Right ventricle myocardium inferior (tissue), 1 donor: Measurements from ENCODE around the gene C20orf144. TPM values are rescaled to one million over a fixed set of nuclear protein-coding genes. Genes with fewer than 3 reads are reported as not detected.

Experiments
- ATAC-seq: fragments of 200-7000 bp; cut with Tn5 transposase; one replicate; pipeline ENCODE4 v1.9.1; 2020; ENCODE audit warnings: mild to moderate bottlenecking, moderate library complexity
- DNase-seq: peaks from one replicate; pipeline ENCODE4 v3.0.0; 2021; ENCODE audit errors: missing footprints
- intact Hi-C: fragments of 100-400 bp; cut with DNase I; formaldehyde crosslinking; loops from one replicate; pipeline ENCODE4 v1.11.0; 2022
- total RNA-seq: library from RNA; stranded (reverse); fragmentation: NEBNext Ultra II Directional; extraction: Animal tissue kit (Norgen Biotek cat#: 25700); gene quantifications from one replicate; pipeline ENCODE4 v1.2.1, GENCODE V29; 2021
- donor health status: DM: no; HTN: yes; CAD: no; lungs with severe emphysema.

The C20orf144 gene
- total RNA-seq, 1 donor from 2014 or later, result not detected

GRCh38 chr20:33702861-33703260 is 40.7 kb downstream of the C20orf144 start:
- ATAC-seq (peak; percentile 84), DNase-seq (no peak)
- intact Hi-C loops, result no loop called here

- intact Hi-C loops, result no loop called here
- DNase-seq, result no peak
Observed at GRCh38 chr20:33703498-33704137, 41.5 kb downstream of the C20orf144 start.

GRCh38 chr20:33704197-33704924 is 42.2 kb downstream of the C20orf144 start:
- intact Hi-C loops, result no loop called here
- no peak for DNase-seq
- ATAC-seq, result no peak

More at GRCh38 chr20:33703498-33704137, 41.5 kb downstream of the C20orf144 start:
- no peak for ATAC-seq

- intact Hi-C loops, result no loop called here
- ATAC-seq, result no peak
- DNase-seq, result no peak
Observed at GRCh38 chr20:33707668-33708067, 45.5 kb downstream of the C20orf144 start.

- no peak for DNase-seq
- intact Hi-C loops, result no loop called here
- no peak for ATAC-seq
Observed at GRCh38 chr20:33709398-33709797, 47.3 kb downstream of the C20orf144 start.

- DNase-seq (no peak), ATAC-seq (no peak)
- intact Hi-C loops, result no loop called here
Observed at GRCh38 chr20:33709905-33710541, 47.9 kb downstream of the C20orf144 start.

- intact Hi-C loops, result no loop called here
- ATAC-seq (no peak), DNase-seq (no peak)
Observed at GRCh38 chr20:33710681-33711445, 48.7 kb downstream of the C20orf144 start.

- intact Hi-C loops, result no loop called here
- ATAC-seq (no peak), DNase-seq (no peak)
Observed at GRCh38 chr20:33711446-33711738, 49.3 kb downstream of the C20orf144 start.

Other genes with a start within 250 kb of the C20orf144 start
- 199 TPM for gene SNTA1, start 218.6 kb upstream of the C20orf144 start, total RNA-seq
- 11.3 TPM for gene CBFA2T2, start 172.2 kb upstream of the C20orf144 start, total RNA-seq
- gene ACTL10, start 4.6 kb downstream of the C20orf144 start, total RNA-seq, result 0.19 TPM
- 70.8 TPM for gene NECAB3, start 12.1 kb downstream of the C20orf144 start, total RNA-seq
- 2.3 TPM for gene E2F1, start 24.1 kb downstream of the C20orf144 start, total RNA-seq
- 11.4 TPM for gene PXMP4, start 58.0 kb downstream of the C20orf144 start, total RNA-seq
- 1.8 TPM for gene ZNF341, start 69.7 kb downstream of the C20orf144 start, total RNA-seq
- gene CHMP4B, start 149.0 kb downstream of the C20orf144 start, total RNA-seq, result 108 TPM